Astrocyte (in vitro differentiated cells and primary cell): ENCODE results near the gene PRRT2. TPM values are rescaled to one million over a fixed set of nuclear protein-coding genes. Genes with fewer than 3 reads are reported as not detected.
"Not testable (repeated sequence)": the region's sequence is repeated elsewhere in the genome, so short reads cannot be mapped to it uniquely, and the experiment has no call there.

Experiments used
- DNase-seq: peaks from one replicate; pipeline ENCODE4 v3.0.0-alpha.2; 2010; ENCODE audit warnings: low read depth
- FAIRE-seq: peaks from 2 replicates; lab custom pipeline; 2011; peaks lifted over from hg19 to GRCh38; lab: Jason Lieb, UNC
- H2AFZ ChIP-seq: 2 replicates; pipeline ENCODE4 v1.6.0; 2012; ENCODE audit warnings: low read depth, low read length, inconsistent platforms
- H3K27ac ChIP-seq: 2 replicates; pipeline ENCODE4 v1.5.1; 2011; ENCODE audit warnings: low read depth, low read length, inconsistent platforms
- H3K27me3 ChIP-seq: 2 replicates; pipeline ENCODE4 v1.6.0; 2011; ENCODE audit warnings: low read length, inconsistent platforms; ENCODE audit not compliant: insufficient read depth
- H3K36me3 ChIP-seq: 2 replicates; pipeline ENCODE4 v1.5.1; 2011; ENCODE audit warnings: low read length, inconsistent platforms; ENCODE audit not compliant: insufficient read depth
- H3K4me1 ChIP-seq: 2 replicates; pipeline ENCODE4 v1.5.1; 2011; ENCODE audit warnings: low read length, inconsistent platforms; ENCODE audit not compliant: insufficient read depth
- H3K4me2 ChIP-seq: 2 replicates; pipeline ENCODE4 v1.6.0; 2012; ENCODE audit warnings: low read length, inconsistent platforms
- H3K4me3 ChIP-seq: 2 replicates; pipeline ENCODE4 v1.5.1; 2011; ENCODE audit warnings: low read depth, mild to moderate bottlenecking, low read length, inconsistent platforms; ENCODE audit not compliant: insufficient read depth
- H3K79me2 ChIP-seq: 2 replicates; pipeline ENCODE4 v1.6.0; 2012; ENCODE audit warnings: mild to moderate bottlenecking, low read length, inconsistent platforms; ENCODE audit not compliant: insufficient read depth
- H3K9ac ChIP-seq: 2 replicates; pipeline ENCODE4 v1.6.0; 2012; ENCODE audit warnings: mild to moderate bottlenecking, low read length, inconsistent platforms
- H3K9me3 ChIP-seq: 2 replicates; pipeline ENCODE4 v1.5.1; 2012; ENCODE audit warnings: low read depth, mild to moderate bottlenecking, low read length, inconsistent platforms; ENCODE audit not compliant: insufficient read depth
- H4K20me1 ChIP-seq: 2 replicates; pipeline ENCODE4 v1.6.0; 2012; ENCODE audit warnings: low read length, inconsistent platforms; ENCODE audit not compliant: insufficient read depth
- H3K27ac Mint-ChIP-seq: one replicate; pipeline ENCODE4 v1.8.0; 2021; ENCODE audit warnings: mild to moderate bottlenecking, mixed read lengths; ENCODE audit not compliant: unreplicated experiment
- H3K27me3 Mint-ChIP-seq: one replicate; pipeline ENCODE4 v1.8.0; 2021; ENCODE audit warnings: low read depth, mixed read lengths; ENCODE audit not compliant: unreplicated experiment
- H3K36me3 Mint-ChIP-seq: one replicate; pipeline ENCODE4 v1.8.0; 2021; ENCODE audit warnings: low read depth, mixed read lengths; ENCODE audit not compliant: unreplicated experiment
- H3K4me1 Mint-ChIP-seq: one replicate; pipeline ENCODE4 v1.8.0; 2021; ENCODE audit warnings: low read depth, mixed read lengths; ENCODE audit not compliant: unreplicated experiment
- H3K4me3 Mint-ChIP-seq: one replicate; pipeline ENCODE4 v1.8.0; 2021; ENCODE audit warnings: mild to moderate bottlenecking, moderate library complexity, mixed read lengths; ENCODE audit not compliant: unreplicated experiment
- H3K9me3 Mint-ChIP-seq: one replicate; pipeline ENCODE4 v1.8.0; 2021; ENCODE audit warnings: mild to moderate bottlenecking, mixed read lengths; ENCODE audit not compliant: unreplicated experiment
- EZH2 ChIP-seq: IDR thresholded peaks from 2 replicates; pipeline ENCODE4 v1.6.1; 2012; ENCODE audit warnings: mild to moderate bottlenecking, low read length, inconsistent platforms; ENCODE audit not compliant: insufficient read depth
- total RNA-seq: library from RNA; stranded (reverse); gene quantifications from 2 replicates; pipeline ENCODE4 v1.2.1, GENCODE V29; 2021
- TF ChIP-seq, protein P1 (sequence below): IDR thresholded peaks from 2 replicates; pipeline ENCODE4 v1.5.1; 2011; ENCODE audit warnings: low read depth, mild to moderate bottlenecking, inconsistent platforms, low read length, moderate library complexity; ENCODE audit not compliant: insufficient read depth

The PRRT2 gene
- total RNA-seq, 1 donor from 2014 or later: 6.2 TPM

DNA sequence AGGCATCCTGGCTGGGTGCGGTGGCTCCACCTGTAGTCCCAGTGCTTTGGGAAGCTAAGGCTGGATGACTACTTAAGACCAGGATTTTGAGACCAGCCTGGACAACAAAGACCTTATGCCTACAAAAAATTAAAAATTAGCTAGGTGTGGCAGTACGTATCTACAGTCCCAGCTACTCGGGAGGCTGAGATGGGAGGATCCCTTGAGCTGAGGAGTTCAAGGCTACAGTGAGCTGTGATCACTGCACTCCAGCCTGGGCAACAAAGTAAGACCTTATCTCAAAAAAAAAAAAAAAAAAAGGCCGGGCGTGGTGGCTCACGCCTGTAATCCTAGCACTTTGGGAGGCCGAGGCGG lies 14.3 kb downstream of the PRRT2 start:
- no peak overlapping the region for H3K27ac Mint-ChIP-seq
- peaks cover 2% of the 10 kb centered on the region for H3K27me3 Mint-ChIP-seq
- FAIRE-seq (no peak), DNase-seq (no peak)
- H3K4me1 Mint-ChIP-seq: peaks cover 22% of the 10 kb centered on the region
- H3K9ac ChIP-seq: peak overlapping the region; percentile 60
- H3K27ac ChIP-seq: peak overlapping the region; percentile 89
- H3K9me3 ChIP-seq: no peaks in the 10 kb centered on the region
- peaks cover 46% of the 10 kb centered on the region for H4K20me1 ChIP-seq
- H3K36me3 ChIP-seq: no peaks in the 10 kb centered on the region
- peak overlapping the region; percentile 79 for H3K4me2 ChIP-seq
- TF ChIP-seq, protein P1, sequence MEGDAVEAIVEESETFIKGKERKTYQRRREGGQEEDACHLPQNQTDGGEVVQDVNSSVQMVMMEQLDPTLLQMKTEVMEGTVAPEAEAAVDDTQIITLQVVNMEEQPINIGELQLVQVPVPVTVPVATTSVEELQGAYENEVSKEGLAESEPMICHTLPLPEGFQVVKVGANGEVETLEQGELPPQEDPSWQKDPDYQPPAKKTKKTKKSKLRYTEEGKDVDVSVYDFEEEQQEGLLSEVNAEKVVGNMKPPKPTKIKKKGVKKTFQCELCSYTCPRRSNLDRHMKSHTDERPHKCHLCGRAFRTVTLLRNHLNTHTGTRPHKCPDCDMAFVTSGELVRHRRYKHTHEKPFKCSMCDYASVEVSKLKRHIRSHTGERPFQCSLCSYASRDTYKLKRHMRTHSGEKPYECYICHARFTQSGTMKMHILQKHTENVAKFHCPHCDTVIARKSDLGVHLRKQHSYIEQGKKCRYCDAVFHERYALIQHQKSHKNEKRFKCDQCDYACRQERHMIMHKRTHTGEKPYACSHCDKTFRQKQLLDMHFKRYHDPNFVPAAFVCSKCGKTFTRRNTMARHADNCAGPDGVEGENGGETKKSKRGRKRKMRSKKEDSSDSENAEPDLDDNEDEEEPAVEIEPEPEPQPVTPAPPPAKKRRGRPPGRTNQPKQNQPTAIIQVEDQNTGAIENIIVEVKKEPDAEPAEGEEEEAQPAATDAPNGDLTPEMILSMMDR: no peak
- no peak for TF ChIP-seq EZH2
- H3K27me3 ChIP-seq: no peaks in the 10 kb centered on the region
- H3K9me3 Mint-ChIP-seq: no peaks in the 10 kb centered on the region
- peaks cover 46% of the 10 kb centered on the region for H3K4me1 ChIP-seq
- H2AFZ ChIP-seq: no peak overlapping the region
- H3K4me3 ChIP-seq: no peak overlapping the region
- peaks cover 87% of the 10 kb centered on the region for H3K79me2 ChIP-seq
- peaks cover 3% of the 10 kb centered on the region for H3K36me3 Mint-ChIP-seq
- H3K4me3 Mint-ChIP-seq: no peak overlapping the region

DNA sequence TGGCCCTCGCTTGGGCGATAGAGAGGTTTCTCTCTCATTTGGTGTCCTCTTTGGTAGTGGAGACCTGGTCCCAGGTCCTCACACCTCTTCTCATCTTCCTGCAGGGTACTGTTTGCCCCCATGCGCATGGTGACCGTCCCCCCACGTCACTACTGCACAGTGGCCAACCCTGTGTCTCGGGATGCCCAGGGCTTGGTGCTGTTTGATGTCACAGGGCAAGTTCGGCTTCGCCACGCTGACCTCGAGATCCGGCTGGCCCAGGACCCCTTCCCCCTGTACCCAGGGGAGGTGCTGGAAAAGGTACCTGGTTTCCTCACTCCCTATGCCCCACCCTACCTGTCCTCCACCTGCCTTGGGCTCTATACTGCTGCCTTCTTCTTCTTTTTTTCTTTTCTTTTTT lies 18.8 kb downstream of the PRRT2 start:
- Histone ChIP-seq H3K9ac (no peak overlapping the region), H3K4me3 (no peak overlapping the region), H3K79me2 (peaks cover 49% of the 10 kb centered on the region), H3K9me3 (no peaks in the 10 kb centered on the region), H4K20me1 (peaks cover 47% of the 10 kb centered on the region), H3K27ac (no peak overlapping the region), H2AFZ (no peak overlapping the region), H3K4me1 (peaks cover 6% of the 10 kb centered on the region), H3K36me3 (peaks cover 10% of the 10 kb centered on the region), H3K4me2 (no peak overlapping the region), H3K27me3 (no peaks in the 10 kb centered on the region)
- TF ChIP-seq, protein P1: no peak
- TF ChIP-seq EZH2: no peak
- Mint-ChIP-seq H3K4me1 (peaks cover 4% of the 10 kb centered on the region), H3K27me3 (peaks cover 2% of the 10 kb centered on the region), H3K27ac (no peak overlapping the region), H3K9me3 (peaks cover 2% of the 10 kb centered on the region), H3K36me3 (peaks cover 17% of the 10 kb centered on the region), H3K4me3 (no peak overlapping the region)
- FAIRE-seq (no peak), DNase-seq (no peak)

DNA sequence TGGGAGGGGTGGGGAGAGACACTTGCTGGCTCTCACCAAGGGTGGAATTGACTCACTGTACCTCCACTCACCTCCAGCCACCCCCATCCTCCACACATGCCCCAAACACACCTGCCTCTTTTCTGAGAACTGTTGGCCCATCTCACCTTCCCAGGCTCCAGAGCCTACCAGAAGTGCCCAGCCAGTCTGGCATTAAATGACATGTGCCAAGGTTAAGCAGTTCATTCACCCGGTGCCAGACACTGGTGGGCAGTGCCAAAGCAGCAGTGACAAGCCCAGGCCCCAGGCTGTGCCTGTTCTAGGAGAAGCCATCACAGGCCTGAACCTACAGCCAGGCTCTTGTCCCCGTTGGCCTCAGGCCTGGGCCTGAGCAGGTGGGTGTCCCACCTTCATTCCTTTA lies 19.5 kb downstream of the PRRT2 start:
- Mint-ChIP-seq H3K36me3 (peaks cover 18% of the 10 kb centered on the region), H3K27me3 (peaks cover 2% of the 10 kb centered on the region), H3K4me3 (no peak overlapping the region), H3K9me3 (peaks cover 2% of the 10 kb centered on the region), H3K4me1 (peaks cover 4% of the 10 kb centered on the region), H3K27ac (no peak overlapping the region)
- Histone ChIP-seq H3K36me3 (peaks cover 10% of the 10 kb centered on the region), H4K20me1 (peaks cover 44% of the 10 kb centered on the region), H3K4me3 (no peak overlapping the region), H3K79me2 (peaks cover 43% of the 10 kb centered on the region), H3K9ac (no peak overlapping the region), H3K9me3 (no peaks in the 10 kb centered on the region), H3K4me1 (no peaks in the 10 kb centered on the region), H2AFZ (no peak overlapping the region), H3K27me3 (no peaks in the 10 kb centered on the region), H3K27ac (no peak overlapping the region), H3K4me2 (no peak overlapping the region)
- FAIRE-seq: no peak
- TF ChIP-seq, protein P1: no peak
- TF ChIP-seq EZH2: no peak
- no peak for DNase-seq

DNA sequence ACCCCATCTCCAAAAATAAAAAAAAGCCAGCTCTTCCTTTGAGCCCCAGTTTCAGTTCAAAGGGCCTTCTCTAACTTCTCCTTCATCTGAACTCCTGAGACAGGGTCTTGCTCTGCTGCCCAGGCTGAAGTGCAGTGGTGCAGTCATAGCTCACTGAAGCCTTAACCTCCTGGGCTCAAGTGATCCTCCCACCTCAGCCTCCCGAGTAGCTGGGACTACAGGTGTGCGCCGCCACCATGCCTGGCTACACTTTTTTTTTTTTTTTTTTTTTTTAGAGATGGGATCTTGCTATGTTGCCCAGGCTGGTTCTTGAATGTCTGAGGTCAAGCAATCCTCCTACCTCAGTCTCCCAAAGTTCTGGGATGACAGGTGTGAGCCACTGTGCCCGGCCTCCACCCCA lies 21.2 kb downstream of the PRRT2 start:
- H3K9me3 Mint-ChIP-seq, H3K9me3 ChIP-seq, H2AFZ ChIP-seq, H3K4me3 Mint-ChIP-seq, DNase-seq, H3K9ac ChIP-seq, FAIRE-seq, H3K27ac Mint-ChIP-seq, H3K27me3 ChIP-seq, H3K4me2 ChIP-seq, H3K4me3 ChIP-seq, H3K4me1 Mint-ChIP-seq, H3K4me1 ChIP-seq, H3K27me3 Mint-ChIP-seq, H3K27ac ChIP-seq: not testable (repeated sequence)
- Histone ChIP-seq H3K79me2 (peaks cover 27% of the 10 kb centered on the region), H4K20me1 (peaks cover 40% of the 10 kb centered on the region), H3K36me3 (peaks cover 22% of the 10 kb centered on the region)
- peaks cover 23% of the 10 kb centered on the region for H3K36me3 Mint-ChIP-seq
